ENCODE data around the gene TUSC2. TPM values are rescaled to one million over a fixed set of nuclear protein-coding genes. Genes with fewer than 3 reads are reported as not detected.

The TUSC2 gene
- total and polyA plus RNA-seq, 2 of the 13 experiments (the other 11 are each of a cell fraction or from before 2014, with no cell fraction given): 36.7 to 39.1 TPM

- TF ChIP-seq ZNF142 (CRISPR knock-in tag; IDR thresholded peaks at IDR 0.05) (peak; percentile 90), THAP11 (CRISPR knock-in tag; IDR thresholded peaks at IDR 0.05) (peak; percentile 100), GTF3A (CRISPR knock-in tag; conservative IDR thresholded peaks at IDR 0.05) (no peak), NCOA2 (CRISPR knock-in tag; IDR thresholded peaks at IDR 0.05) (peak; percentile 63), HDAC1 (CRISPR knock-in tag; IDR thresholded peaks at IDR 0.05) (peak; percentile 94), ZSCAN20 (CRISPR knock-in tag; IDR thresholded peaks at IDR 0.05; ENCODE audit: borderline replicate concordance) (no peak), NFATC3 (CRISPR knock-in tag; IDR thresholded peaks at IDR 0.05) (peak; percentile 86; the same call in 1 of the 2 replicates), RELA (CRISPR knock-in tag; IDR thresholded peaks at IDR 0.05) (0 out of 2 replicates have a peak, but pooled peaks have one; percentile 41), MTA3 (CRISPR knock-in tag; IDR thresholded peaks at IDR 0.05) (no peak), ZBTB21 (CRISPR knock-in tag; IDR thresholded peaks at IDR 0.05) (peak; percentile 37), ZNF550 (CRISPR knock-in tag; IDR thresholded peaks at IDR 0.05; ENCODE audit: borderline replicate concordance) (peak; percentile 84), ZC3H4 (CRISPR knock-in tag; IDR thresholded peaks at IDR 0.05; ENCODE audit: borderline replicate concordance) (peak; percentile 57; the same call in 1 of the 2 replicates), PPARG (CRISPR knock-in tag; conservative IDR thresholded peaks at IDR 0.05) (peak; percentile 74), RFX1 (IDR thresholded peaks at IDR 0.05) (no peak), EED (CRISPR knock-in tag; IDR thresholded peaks at IDR 0.05) (peak; percentile 73; the same call in 1 of the 2 replicates)
- TF ChIP-seq, protein P1, sequence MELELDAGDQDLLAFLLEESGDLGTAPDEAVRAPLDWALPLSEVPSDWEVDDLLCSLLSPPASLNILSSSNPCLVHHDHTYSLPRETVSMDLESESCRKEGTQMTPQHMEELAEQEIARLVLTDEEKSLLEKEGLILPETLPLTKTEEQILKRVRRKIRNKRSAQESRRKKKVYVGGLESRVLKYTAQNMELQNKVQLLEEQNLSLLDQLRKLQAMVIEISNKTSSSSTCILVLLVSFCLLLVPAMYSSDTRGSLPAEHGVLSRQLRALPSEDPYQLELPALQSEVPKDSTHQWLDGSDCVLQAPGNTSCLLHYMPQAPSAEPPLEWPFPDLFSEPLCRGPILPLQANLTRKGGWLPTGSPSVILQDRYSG (CRISPR knock-in tag; IDR thresholded peaks at IDR 0.05): peak; percentile 96; the same call in 1 of the 2 replicates
- TF ChIP-seq, protein P2, sequence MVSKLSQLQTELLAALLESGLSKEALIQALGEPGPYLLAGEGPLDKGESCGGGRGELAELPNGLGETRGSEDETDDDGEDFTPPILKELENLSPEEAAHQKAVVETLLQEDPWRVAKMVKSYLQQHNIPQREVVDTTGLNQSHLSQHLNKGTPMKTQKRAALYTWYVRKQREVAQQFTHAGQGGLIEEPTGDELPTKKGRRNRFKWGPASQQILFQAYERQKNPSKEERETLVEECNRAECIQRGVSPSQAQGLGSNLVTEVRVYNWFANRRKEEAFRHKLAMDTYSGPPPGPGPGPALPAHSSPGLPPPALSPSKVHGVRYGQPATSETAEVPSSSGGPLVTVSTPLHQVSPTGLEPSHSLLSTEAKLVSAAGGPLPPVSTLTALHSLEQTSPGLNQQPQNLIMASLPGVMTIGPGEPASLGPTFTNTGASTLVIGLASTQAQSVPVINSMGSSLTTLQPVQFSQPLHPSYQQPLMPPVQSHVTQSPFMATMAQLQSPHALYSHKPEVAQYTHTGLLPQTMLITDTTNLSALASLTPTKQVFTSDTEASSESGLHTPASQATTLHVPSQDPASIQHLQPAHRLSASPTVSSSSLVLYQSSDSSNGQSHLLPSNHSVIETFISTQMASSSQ (IDR thresholded peaks at IDR 0.05; ENCODE audit: low read depth): 0 out of 2 replicates have a peak, but pooled peaks have one; percentile 18
- TF ChIP-seq, protein P2 (CRISPR knock-in tag; IDR thresholded peaks at IDR 0.05; ENCODE audit: borderline replicate concordance): no peak; the same call in 1 of the 2 replicates
Measured at GRCh38 chr3:50350527-50351322, 22.7 kb upstream of the TUSC2 start, which contains the start of the genes CYB561D2 and NPRL2 (continued).

All from HepG2 (cell line).